Heart left ventricle (tissue), 13 donors: Measurements from ENCODE around the gene MBLAC2.

Experiments
- POLR2A ChIP-seq, 2 donors: fragments of 450-650 bp; IDR thresholded peaks; one replicate each; pipeline ENCODE4 v1.6.1; 2017; ENCODE audit warnings: antibody characterized with exemption in 2 of 2, mild to moderate bottlenecking in 2 of 2, moderate library complexity in 2 of 2
- TF ChIP-seq, protein P1 (sequence below), 12 donors: fragments of 200-600 bp; sonication (generic) in 4 of 12; IDR thresholded peaks; one replicate each; pipeline versions ENCODE4 v1.5.0 to v1.8.0; 2018 to 2022; ENCODE audit warnings: antibody characterized with exemption in 12 of 12, mild to moderate bottlenecking in 5 of 12
- donor health status: ischemic (EF 13 %, LVEDD 7.1; RV severe dilation, severe dysfunction).
- donor health status: DM: no; HTN: yes; CAD: no.
- donor health status: DM: no; HTN: no; CAD: no.
- donor health status: ischemic (EF 25% LVEDD 6.9; RV normal size, moderate dysfunction).
- donor health status: ischemic (EF 25% LVEDD 5.7; RV mildly dilated, moderate dysfunction).
- donor health status: ischemic (EF 35%, LVEDD 5.7; RV mildly dilated, moderate dysfunction).
- donor health status: nonischemic (EF 11% LVEDD 7.7; RV severe dilation, severe dysfunction).
- donor health status: DM: yes; HTN: yes; CAD: no.
- donor health status: PGD.
- donor health status: ischemic (EF 29% LVEDD 5.4; RV normal size, mild dysfunction).
- donor health status: nonischemic (EF 23%, LVEDD 6.1; RV moderate dilation, normal function).

DNA sequence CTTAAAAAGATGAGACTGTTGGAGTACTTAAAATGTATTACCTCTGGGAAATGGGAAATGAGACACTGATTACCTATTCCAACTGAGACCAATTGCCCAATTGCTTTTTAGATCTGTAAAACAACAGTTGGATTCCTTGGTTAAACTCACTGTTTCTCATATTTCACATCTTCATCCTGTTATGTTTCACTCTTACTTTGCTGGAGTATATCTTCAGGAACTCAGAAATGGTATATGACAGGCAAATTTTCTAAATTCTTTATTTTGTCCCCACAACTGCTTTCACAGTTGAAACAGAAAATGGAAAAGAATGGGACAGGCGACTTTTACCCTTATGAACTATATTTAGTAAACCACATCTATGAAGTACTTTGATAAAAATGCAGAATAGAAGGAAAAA is 56.4 kb downstream of the MBLAC2 start:
- TF ChIP-seq, protein P1, sequence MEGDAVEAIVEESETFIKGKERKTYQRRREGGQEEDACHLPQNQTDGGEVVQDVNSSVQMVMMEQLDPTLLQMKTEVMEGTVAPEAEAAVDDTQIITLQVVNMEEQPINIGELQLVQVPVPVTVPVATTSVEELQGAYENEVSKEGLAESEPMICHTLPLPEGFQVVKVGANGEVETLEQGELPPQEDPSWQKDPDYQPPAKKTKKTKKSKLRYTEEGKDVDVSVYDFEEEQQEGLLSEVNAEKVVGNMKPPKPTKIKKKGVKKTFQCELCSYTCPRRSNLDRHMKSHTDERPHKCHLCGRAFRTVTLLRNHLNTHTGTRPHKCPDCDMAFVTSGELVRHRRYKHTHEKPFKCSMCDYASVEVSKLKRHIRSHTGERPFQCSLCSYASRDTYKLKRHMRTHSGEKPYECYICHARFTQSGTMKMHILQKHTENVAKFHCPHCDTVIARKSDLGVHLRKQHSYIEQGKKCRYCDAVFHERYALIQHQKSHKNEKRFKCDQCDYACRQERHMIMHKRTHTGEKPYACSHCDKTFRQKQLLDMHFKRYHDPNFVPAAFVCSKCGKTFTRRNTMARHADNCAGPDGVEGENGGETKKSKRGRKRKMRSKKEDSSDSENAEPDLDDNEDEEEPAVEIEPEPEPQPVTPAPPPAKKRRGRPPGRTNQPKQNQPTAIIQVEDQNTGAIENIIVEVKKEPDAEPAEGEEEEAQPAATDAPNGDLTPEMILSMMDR (IDR thresholded peaks at IDR 0.05) = no peak
- no peak for TF ChIP-seq POLR2A (IDR thresholded peaks at IDR 0.05)
